GM23338 (cell line): ENCODE results near the gene CDK4. TPM values are rescaled to one million over a fixed set of nuclear protein-coding genes. Genes with fewer than 3 reads are reported as not detected.

Experiments used
- ATAC-seq: fragments of 200-7000 bp; cut with Tn5 transposase; 3 replicates; pipeline ENCODE4 v1.9.1; 2020
- DNase-seq: peaks from one replicate; pipeline ENCODE4 v3.0.0-alpha.2; 2015; ENCODE audit warnings: low spot score
- H2AFZ ChIP-seq: fragments of 200-600 bp; sonication (generic); 2 replicates; pipeline ENCODE4 v1.8.0; 2016; ENCODE audit warnings: antibody characterized with exemption, mild to moderate bottlenecking, moderate library complexity
- H3F3A ChIP-seq: fragments of 200-600 bp; sonication (generic); replicated peaks from 2 replicates; pipeline ENCODE4 v1.8.0; 2017; ENCODE audit warnings: antibody characterized with exemption, mixed run types, low read depth
- H3K27ac ChIP-seq: fragments of 200-600 bp; sonication (generic); 2 replicates; pipeline ENCODE4 v1.6.1; 2016; ENCODE audit warnings: low read depth
- H3K27me3 ChIP-seq: fragments of 200-600 bp; sonication (generic); 2 replicates; pipeline ENCODE4 v1.8.0; 2016; ENCODE audit warnings: mild to moderate bottlenecking, mixed run types, moderate library complexity; ENCODE audit not compliant: insufficient read depth
- H3K36me3 ChIP-seq: fragments of 200-600 bp; sonication (generic); 2 replicates; pipeline ENCODE4 v1.8.0; 2016; ENCODE audit warnings: mild to moderate bottlenecking; ENCODE audit not compliant: insufficient read depth
- H3K4me1 ChIP-seq: fragments of 200-600 bp; sonication (generic); 2 replicates; pipeline ENCODE4 v1.8.0; 2016; ENCODE audit warnings: mild to moderate bottlenecking, moderate library complexity; ENCODE audit not compliant: insufficient read depth
- H3K4me2 ChIP-seq: fragments of 200-600 bp; sonication (generic); 2 replicates; pipeline ENCODE4 v1.7.1; 2017; ENCODE audit warnings: mixed run types
- H3K4me3 ChIP-seq: fragments of 200-600 bp; sonication (generic); 2 replicates; pipeline ENCODE4 v1.6.1; 2016; ENCODE audit warnings: mixed run types
- H3K79me2 ChIP-seq: fragments of 200-600 bp; sonication (generic); replicated peaks from 2 replicates; pipeline ENCODE4 v1.8.0; 2017; ENCODE audit warnings: mild to moderate bottlenecking; ENCODE audit not compliant: insufficient read depth
- H3K9me2 ChIP-seq: fragments of 200-600 bp; sonication (generic); 2 replicates; pipeline ENCODE4 v1.8.0; 2017; ENCODE audit not compliant: insufficient read depth
- H4K20me1 ChIP-seq: fragments of 200-600 bp; sonication (generic); replicated peaks from 2 replicates; pipeline ENCODE4 v1.8.0; 2017; ENCODE audit warnings: mild to moderate bottlenecking; ENCODE audit not compliant: insufficient read depth
- H3K27ac Mint-ChIP-seq: 2 replicates; pipeline ENCODE4 v1.8.0; 2020; ENCODE audit warnings: inconsistent platforms, mild to moderate bottlenecking, moderate library complexity, mixed read lengths
- H3K27me3 Mint-ChIP-seq: 3 replicates; pipeline ENCODE4 v1.8.0; 2022; ENCODE audit warnings: low read depth, mild to moderate bottlenecking, moderate library complexity, mixed read lengths, inconsistent platforms; ENCODE audit not compliant: insufficient read depth, poor library complexity
- H3K36me3 Mint-ChIP-seq: 3 replicates; pipeline ENCODE4 v1.8.0; 2021; ENCODE audit warnings: low read depth, mild to moderate bottlenecking, inconsistent platforms, moderate library complexity, mixed read lengths
- H3K4me1 Mint-ChIP-seq: 3 replicates; pipeline ENCODE4 v1.8.0; 2020; ENCODE audit warnings: mild to moderate bottlenecking, inconsistent platforms, mixed read lengths
- H3K4me3 Mint-ChIP-seq: 3 replicates; pipeline ENCODE4 v1.8.0; 2021; ENCODE audit warnings: moderate library complexity, mild to moderate bottlenecking, inconsistent platforms, mixed read lengths
- H3K9me3 Mint-ChIP-seq: 3 replicates; pipeline ENCODE4 v1.8.0; 2020; ENCODE audit warnings: moderate library complexity, mild to moderate bottlenecking, inconsistent platforms, mixed read lengths
- CREB1 ChIP-seq: fragments of 250-450 bp; sonication (Bioruptor Pico); IDR thresholded peaks from 2 replicates; pipeline ENCODE4 v1.5.0; 2020; ENCODE audit warnings: low read depth, mild to moderate bottlenecking, moderate library complexity
- CTCF ChIP-seq, 2 experiments: fragments of 200-600 bp in 1 of 2; sonication (generic) in 1 of 2; conservative IDR thresholded peaks; 2 replicates each; pipeline versions ENCODE4 v1.5.1 to v1.6.1; 2016 to 2017; ENCODE audit warnings: antibody characterized with exemption in 2 of 2, low read depth in 2 of 2, mild to moderate bottlenecking in 2 of 2, moderate library complexity in 1 of 2
- ETS1 ChIP-seq: IDR thresholded peaks from 2 replicates; pipeline ENCODE4 v1.6.1; 2016; ENCODE audit warnings: antibody characterized with exemption
- EZH2 ChIP-seq: fragments of 200-600 bp; sonication (generic); IDR thresholded peaks from one replicate; pipeline ENCODE4 v1.8.0; 2017; ENCODE audit warnings: antibody characterized with exemption, mild to moderate bottlenecking, low read depth; ENCODE audit not compliant: unreplicated experiment
- EZH2phosphoT487 ChIP-seq: fragments of 200-600 bp; sonication (generic); IDR thresholded peaks from one replicate; pipeline ENCODE4 v1.8.1; 2018; ENCODE audit warnings: antibody characterized with exemption; ENCODE audit not compliant: unreplicated experiment
- JUNB ChIP-seq: IDR thresholded peaks from one replicate; pipeline ENCODE4 v1.6.1; 2016; ENCODE audit warnings: antibody characterized with exemption; ENCODE audit not compliant: unreplicated experiment
- NANOG ChIP-seq: IDR thresholded peaks from 2 replicates; pipeline ENCODE4 v1.6.1; 2016; ENCODE audit warnings: antibody characterized with exemption, borderline replicate concordance
- POLR2AphosphoS5 ChIP-seq: IDR thresholded peaks from 2 replicates; pipeline ENCODE4 v1.6.1; 2016; ENCODE audit warnings: antibody characterized with exemption, low read depth
- REST ChIP-seq: IDR thresholded peaks from one replicate; pipeline ENCODE4 v1.6.1; 2018; ENCODE audit warnings: antibody characterized with exemption; ENCODE audit not compliant: unreplicated experiment
- STAT1 ChIP-seq: IDR thresholded peaks from one replicate; pipeline ENCODE4 v1.6.1; 2016; ENCODE audit warnings: antibody characterized with exemption; ENCODE audit not compliant: unreplicated experiment
- ZNF114 ChIP-seq: fragments of 250-450 bp; sonication (Bioruptor Pico); IDR thresholded peaks from 2 replicates; pipeline ENCODE4 v1.5.0; 2020; ENCODE audit warnings: mild to moderate bottlenecking, moderate library complexity
- ZNF331 ChIP-seq: fragments of 250-450 bp; sonication (Bioruptor Pico); IDR thresholded peaks from 2 replicates; pipeline ENCODE4 v1.5.0; 2020; ENCODE audit warnings: low read depth, mild to moderate bottlenecking, moderate library complexity
- polyA plus RNA-seq: library from polyadenylated mRNA; unstranded; fragments of >200 nt; fragmentation: Nextera tagmentation; extraction: Ambion mirVana; gene quantifications from 2 replicates; pipeline ENCODE4 v1.2.1, GENCODE V29; 2016
- total RNA-seq: library from RNA; depleted of rRNA; stranded (reverse); fragments of >200 nt; shearing (Covaris generic); gene quantifications from 2 replicates; pipeline ENCODE4 v1.2.3, GENCODE V29; 2014

The CDK4 gene
- total and polyA plus RNA-seq, 2 experiments from 2014 or later, result 105 to 198 TPM

- no peak for TF ChIP-seq ETS1
- no peak for TF ChIP-seq REST
- TF ChIP-seq EZH2, result no peak
Measured at GRCh38 chr12:57739387-57739786, 12.7 kb downstream of the CDK4 start (continued).

- no peak within 1 kb of the TSS for H3K27ac Mint-ChIP-seq
- Histone ChIP-seq H3K79me2 (no peaks in the 10 kb centered on the region), H3K4me1 (peaks cover 19% of the 10 kb centered on the region), H3K4me3 (peak within 1 kb of the TSS; percentile 62), H3K27me3 (peaks cover 99% of the 10 kb centered on the region), H4K20me1 (no peaks in the 10 kb centered on the region), H3K36me3 (no peaks in the 10 kb centered on the region), H3F3A (peaks cover 10% of the 10 kb centered on the region), H3K27ac (no peak within 1 kb of the TSS), H3K4me2 (peak within 1 kb of the TSS; percentile 91), H3K9me2 (no peaks in the 10 kb centered on the region), H2AFZ (peak within 1 kb of the TSS; percentile 43; the same call in 1 of the 2 replicates)
- no peaks in the 10 kb centered on the region; the same call in 2 of the 3 replicates for H3K36me3 Mint-ChIP-seq
- ATAC-seq (peak; percentile 14), DNase-seq (peak; percentile 92)
- H3K9me3 Mint-ChIP-seq, result peaks cover 2% of the 10 kb centered on the region
- H3K4me1 Mint-ChIP-seq, result peaks cover 37% of the 10 kb centered on the region
- H3K27me3 Mint-ChIP-seq, result peaks cover 80% of the 10 kb centered on the region
- peak within 1 kb of the TSS; percentile 67 for H3K4me3 Mint-ChIP-seq
- no peak for TF ChIP-seq EZH2phosphoT487
- no peak for TF ChIP-seq CREB1 (CRISPR knock-in tag)
- TF ChIP-seq POLR2AphosphoS5, result no peak
- TF ChIP-seq STAT1, result no peak
- no peak for TF ChIP-seq JUNB
- TF ChIP-seq ZNF114 (CRISPR knock-in tag), result no peak
- no peak for TF ChIP-seq NANOG
- TF ChIP-seq CTCF (conservative IDR thresholded peaks at IDR 0.05; ENCODE audit: low read depth in 2 of 2), result no peak
- TF ChIP-seq ZNF331 (CRISPR knock-in tag), result no peak
- TF ChIP-seq REST, result no peak
Measured at GRCh38 chr12:57738661-57739237, 13.4 kb downstream of the CDK4 start, which contains the start of gene AGAP2. Gene AGAP2 (minus strand): TSS chr12:57738742. CDS start chr12:57738246, 496 bp downstream.
